Mesodermal cell (in vitro differentiated cells): ENCODE results near the gene FGFR2.

ENCODE experiments used
- H3K27ac ChIP-seq: 2 replicates; pipeline ENCODE4 v1.7.0; 2013; ENCODE audit warnings: mild to moderate bottlenecking, low read depth, low read length, moderate library complexity; ENCODE audit not compliant: severe bottlenecking
- H3K36me3 ChIP-seq: 2 replicates; pipeline ENCODE4 v1.7.1; 2013; ENCODE audit warnings: mild to moderate bottlenecking, low read length, moderate library complexity; ENCODE audit not compliant: control insufficient read depth, insufficient read depth
- H3K4me1 ChIP-seq: one replicate; pipeline ENCODE4 v1.7.1; 2013; ENCODE audit warnings: mild to moderate bottlenecking, low read length; ENCODE audit not compliant: insufficient read depth, control insufficient read depth, poor library complexity, severe bottlenecking
- H3K4me3 ChIP-seq: 2 replicates; pipeline ENCODE4 v1.7.0; 2013; ENCODE audit warnings: low read length, control low read depth, mild to moderate bottlenecking; ENCODE audit not compliant: insufficient read depth, poor library complexity, severe bottlenecking; ENCODE audit errors: extremely low read depth
- H3K9me3 ChIP-seq: 2 replicates; pipeline ENCODE4 v1.7.1; 2013; ENCODE audit warnings: mild to moderate bottlenecking, low read length, moderate library complexity; ENCODE audit not compliant: control insufficient read depth
- WGBS, 2 experiments: methylation state at CpG; one replicate each; pipeline ENCODE4 v1.1.5; 2013; ENCODE audit warnings: missing lambda C conversion rate in 2 of 2; ENCODE audit not compliant: insufficient coverage in 2 of 2; 5-methylcytosine and 5-hydroxymethylcytosine counted together

The FGFR2 gene

GRCh38 chr10:121610798-121611323, 12.6 kb upstream of the FGFR2 start:
- WGBS, 2 experiments, result 80 to 90% methylated on average over 1 to 2 of the region's 7 CpGs
- no peak overlapping the region for H3K27ac ChIP-seq
- H3K4me1 ChIP-seq, result peaks cover 28% of the 10 kb centered on the region
- H3K36me3 ChIP-seq, result no peaks in the 10 kb centered on the region
- no peaks in the 10 kb centered on the region for H3K9me3 ChIP-seq
- no peak overlapping the region for H3K4me3 ChIP-seq

- Histone ChIP-seq H3K36me3 (no peaks in the 10 kb centered on the region), H3K27ac (no peak overlapping the region), H3K4me1 (peaks cover 29% of the 10 kb centered on the region), H3K9me3 (no peaks in the 10 kb centered on the region), H3K4me3 (no peak overlapping the region)
- WGBS, 2 experiments, result 90% methylated on average over 14 to 17 of the region's 17 CpGs
Measured at GRCh38 chr10:121609426-121610380, 11.5 kb upstream of the FGFR2 start.

- H3K9me3 ChIP-seq, result no peaks in the 10 kb centered on the region
- peak overlapping the region; percentile 21 for H3K4me3 ChIP-seq
- 30 to 33% methylated on average over 42 to 56 of the region's 59 CpGs for WGBS, 2 experiments
- no peak overlapping the region for H3K27ac ChIP-seq
- H3K36me3 ChIP-seq, result no peaks in the 10 kb centered on the region
- H3K4me1 ChIP-seq, result peaks cover 29% of the 10 kb centered on the region
Measured at GRCh38 chr10:121608469-121609190, 10.4 kb upstream of the FGFR2 start.

GRCh38 chr10:121607310-121608055, 9.2 kb upstream of the FGFR2 start:
- H3K27ac ChIP-seq, result no peak overlapping the region
- H3K4me3 ChIP-seq, result no peak overlapping the region
- WGBS, 2 experiments, result 92 to 93% methylated on average over 9 to 10 of the region's 11 CpGs
- H3K4me1 ChIP-seq, result peaks cover 29% of the 10 kb centered on the region
- no peaks in the 10 kb centered on the region for H3K9me3 ChIP-seq
- H3K36me3 ChIP-seq, result no peaks in the 10 kb centered on the region

GRCh38 chr10:121605708-121606107, 7.5 kb upstream of the FGFR2 start:
- Histone ChIP-seq H3K4me3 (no peak overlapping the region), H3K4me1 (peaks cover 25% of the 10 kb centered on the region), H3K9me3 (no peaks in the 10 kb centered on the region), H3K36me3 (no peaks in the 10 kb centered on the region), H3K27ac (no peak overlapping the region)

GRCh38 chr10:121601458-121601857, 3.2 kb upstream of the FGFR2 start:
- peaks cover 11% of the 10 kb centered on the region for H3K4me1 ChIP-seq
- H3K36me3 ChIP-seq, result no peaks in the 10 kb centered on the region
- H3K4me3 ChIP-seq, result no peak overlapping the region
- no peak overlapping the region for H3K27ac ChIP-seq
- no peaks in the 10 kb centered on the region for H3K9me3 ChIP-seq
- 86 to 87% methylated on average over 11 of the region's 11 CpGs for WGBS, 2 experiments

- Histone ChIP-seq H3K4me1 (peaks cover 6% of the 10 kb centered on the region), H3K27ac (no peak overlapping the region)
Measured at GRCh38 chr10:121600611-121601010, 2.4 kb upstream of the FGFR2 start.

GRCh38 chr10:121599947-121600346, 1.7 kb upstream of the FGFR2 start:
- H3K4me1 ChIP-seq, result peaks cover 11% of the 10 kb centered on the region
- no peak overlapping the region for H3K4me3 ChIP-seq
- H3K27ac ChIP-seq, result no peak overlapping the region
- no peaks in the 10 kb centered on the region for H3K36me3 ChIP-seq
- 17 to 22% methylated on average over 5 to 6 of the region's 8 CpGs for WGBS, 2 experiments
- no peaks in the 10 kb centered on the region for H3K9me3 ChIP-seq

More at GRCh38 chr10:121600611-121601010, 2.4 kb upstream of the FGFR2 start:
- WGBS, 2 experiments, result 5 to 10% methylated on average over 3 to 4 of the region's 9 CpGs
- Histone ChIP-seq H3K4me3 (no peak overlapping the region), H3K9me3 (no peaks in the 10 kb centered on the region), H3K36me3 (no peaks in the 10 kb centered on the region)

GRCh38 chr10:121597504-121598262, 561 bp downstream of the FGFR2 start:
- peak overlapping the region; percentile 71 for H3K4me3 ChIP-seq
- H3K27ac ChIP-seq, result no peak overlapping the region
- H3K36me3 ChIP-seq, result peaks cover 8% of the 10 kb centered on the region
- peaks cover 11% of the 10 kb centered on the region for H3K4me1 ChIP-seq
- no peaks in the 10 kb centered on the region for H3K9me3 ChIP-seq
- 0 to 1% methylated on average over 37 to 60 of the region's 77 CpGs for WGBS, 2 experiments
